Measurements from ENCODE around the gene TBKBP1.

DNA sequence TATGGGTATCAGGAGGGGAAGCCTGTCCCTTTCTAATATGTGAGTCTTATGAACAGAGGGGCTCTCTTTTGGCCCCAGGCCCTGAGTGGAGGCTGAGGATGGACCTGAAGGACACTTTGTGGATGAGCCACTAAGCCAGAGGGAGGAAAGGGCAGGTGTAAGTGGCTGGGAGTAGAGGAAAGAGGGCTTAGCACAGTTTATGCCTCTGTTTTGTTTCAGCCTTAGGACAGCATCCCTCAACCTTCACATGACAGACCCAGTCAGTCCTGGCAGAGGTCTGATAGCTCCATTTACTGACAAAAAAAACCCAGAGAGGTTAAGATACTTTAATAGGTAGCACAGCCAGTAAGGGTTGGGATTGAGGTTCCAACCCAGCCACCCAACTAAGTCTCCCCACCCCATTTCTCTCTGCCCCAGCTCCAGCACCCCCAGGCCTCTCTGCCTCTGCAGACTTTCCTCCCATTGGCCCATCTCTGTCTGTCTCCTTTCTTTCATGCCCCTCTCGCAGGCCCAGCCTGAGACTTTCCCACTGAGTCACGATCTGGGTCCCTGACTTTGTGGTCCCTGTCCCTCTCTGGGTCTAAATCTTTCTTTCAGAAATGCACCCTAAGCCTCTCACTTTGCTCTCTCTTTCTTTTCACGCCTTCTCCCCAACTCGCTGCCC is 34.4 kb downstream of the TBKBP1 start:
- TF ChIP-seq, protein P1, sequence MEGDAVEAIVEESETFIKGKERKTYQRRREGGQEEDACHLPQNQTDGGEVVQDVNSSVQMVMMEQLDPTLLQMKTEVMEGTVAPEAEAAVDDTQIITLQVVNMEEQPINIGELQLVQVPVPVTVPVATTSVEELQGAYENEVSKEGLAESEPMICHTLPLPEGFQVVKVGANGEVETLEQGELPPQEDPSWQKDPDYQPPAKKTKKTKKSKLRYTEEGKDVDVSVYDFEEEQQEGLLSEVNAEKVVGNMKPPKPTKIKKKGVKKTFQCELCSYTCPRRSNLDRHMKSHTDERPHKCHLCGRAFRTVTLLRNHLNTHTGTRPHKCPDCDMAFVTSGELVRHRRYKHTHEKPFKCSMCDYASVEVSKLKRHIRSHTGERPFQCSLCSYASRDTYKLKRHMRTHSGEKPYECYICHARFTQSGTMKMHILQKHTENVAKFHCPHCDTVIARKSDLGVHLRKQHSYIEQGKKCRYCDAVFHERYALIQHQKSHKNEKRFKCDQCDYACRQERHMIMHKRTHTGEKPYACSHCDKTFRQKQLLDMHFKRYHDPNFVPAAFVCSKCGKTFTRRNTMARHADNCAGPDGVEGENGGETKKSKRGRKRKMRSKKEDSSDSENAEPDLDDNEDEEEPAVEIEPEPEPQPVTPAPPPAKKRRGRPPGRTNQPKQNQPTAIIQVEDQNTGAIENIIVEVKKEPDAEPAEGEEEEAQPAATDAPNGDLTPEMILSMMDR (IDR thresholded peaks at IDR 0.05) = no peak
- TF ChIP-seq POLR2AphosphoS5 (IDR thresholded peaks at IDR 0.05) = no peak
- TF ChIP-seq POLR2A (IDR thresholded peaks at IDR 0.05) = no peak
